GM11168 (cell line): Measurements from ENCODE around the gene ACP7.
"Not testable (repeated sequence)": the region's sequence is repeated elsewhere in the genome, so short reads cannot be mapped to it uniquely, and the experiment has no call there.

Experiments used
- in situ Hi-C: fragments of 300-500 bp; cut with MboI; formaldehyde crosslinking; loops from one replicate; pipeline ENCODE4 v1.12.0; 2022; ENCODE audit warnings: low sequenced_read_pairs; ENCODE audit not compliant: unreplicated experiment

The ACP7 gene

GRCh38 chr19:39128516-39129079, 44.4 kb downstream of the ACP7 start:
- in situ Hi-C loops = no loop called here

GRCh38 chr19:39129116-39129515, 44.9 kb downstream of the ACP7 start:
- in situ Hi-C loops = no loop called here

- in situ Hi-C loops = no loop called here
Observed at GRCh38 chr19:39130337-39131254, 46.4 kb downstream of the ACP7 start.

- in situ Hi-C loops = no loop called here
Observed at GRCh38 chr19:39131255-39131755, 47.1 kb downstream of the ACP7 start.

GRCh38 chr19:39132344-39132969, 48.3 kb downstream of the ACP7 start:
- in situ Hi-C loops = no loop called here

DNA sequence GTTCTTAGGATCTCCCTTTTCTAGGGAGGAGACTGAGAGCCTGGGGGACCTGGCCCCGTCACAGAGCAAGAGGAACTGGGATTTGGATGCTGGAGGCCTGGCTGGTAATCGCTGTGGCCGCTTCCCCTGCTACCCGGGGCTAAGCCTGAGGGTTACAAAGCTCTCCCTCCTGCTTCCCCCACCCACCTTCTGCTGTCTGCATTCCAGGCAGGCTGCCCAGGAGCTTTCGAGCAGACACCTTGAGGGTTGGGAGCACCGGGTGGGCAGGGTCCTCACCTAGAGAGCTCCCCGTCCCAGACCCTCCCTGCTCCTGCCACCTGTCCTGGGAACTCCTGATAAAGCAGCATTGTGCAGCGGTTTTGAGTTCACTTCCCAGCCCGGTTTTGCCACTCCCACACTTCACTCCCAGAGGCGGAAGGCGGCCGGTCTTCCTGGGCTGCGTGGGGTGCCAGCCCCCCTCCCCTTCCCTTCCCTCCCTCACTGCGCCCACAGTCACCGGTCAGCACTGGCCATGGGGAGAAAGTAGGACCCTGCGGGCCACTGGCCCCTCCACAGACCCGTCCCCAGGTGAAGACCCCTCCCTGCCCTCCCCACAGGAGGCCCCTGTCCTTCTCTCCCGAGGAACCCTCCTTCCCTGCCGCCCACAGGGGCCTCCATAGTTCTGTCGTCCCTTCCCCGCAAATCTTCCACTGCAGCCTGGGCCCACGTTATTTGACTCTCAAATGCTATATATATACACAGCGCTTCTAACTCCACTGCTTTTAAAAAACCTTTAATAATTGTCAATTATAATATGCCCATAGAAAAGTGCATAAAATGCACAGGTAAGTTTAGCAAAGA, 49.5 kb downstream of the ACP7 start:
- in situ Hi-C loops = no loop called here

- in situ Hi-C loops = no loop called here
Observed at GRCh38 chr19:39135701-39136100, 51.5 kb downstream of the ACP7 start.

DNA sequence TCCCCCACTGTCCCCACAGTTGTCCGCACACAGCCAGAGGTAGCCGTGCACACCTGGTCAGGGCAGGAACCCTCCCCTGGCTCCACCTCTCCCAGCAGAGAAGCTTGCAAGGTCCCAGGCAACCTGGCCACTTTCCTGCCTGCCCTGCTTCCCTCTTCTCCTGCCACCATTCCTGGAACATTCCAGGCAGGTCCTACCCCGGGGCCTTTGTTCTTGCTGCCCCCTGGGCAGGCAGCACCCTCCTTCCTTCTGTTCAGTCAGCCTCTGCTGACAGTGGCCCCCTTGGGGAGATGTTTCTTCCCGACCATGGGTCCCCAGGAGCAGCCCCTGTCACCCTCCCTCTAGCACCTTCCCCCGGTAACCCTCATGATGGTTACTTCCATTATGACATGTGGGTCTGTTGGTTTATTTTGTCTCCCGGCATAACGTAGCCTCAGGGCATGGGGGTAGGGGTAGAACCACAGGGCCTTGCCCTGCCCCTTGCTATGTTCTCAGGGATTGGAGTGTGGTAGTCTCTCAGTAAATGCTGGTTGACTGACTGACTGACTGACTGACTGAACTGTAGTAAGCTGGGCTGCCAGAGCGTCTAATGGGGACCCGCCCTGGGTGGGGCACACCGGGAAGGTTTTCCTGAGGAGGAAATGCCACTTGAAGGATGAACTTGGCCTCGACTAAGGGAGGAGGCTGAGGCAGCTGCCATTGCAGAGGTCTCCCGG, 52.2 kb downstream of the ACP7 start:
- in situ Hi-C loops = no loop called here

DNA sequence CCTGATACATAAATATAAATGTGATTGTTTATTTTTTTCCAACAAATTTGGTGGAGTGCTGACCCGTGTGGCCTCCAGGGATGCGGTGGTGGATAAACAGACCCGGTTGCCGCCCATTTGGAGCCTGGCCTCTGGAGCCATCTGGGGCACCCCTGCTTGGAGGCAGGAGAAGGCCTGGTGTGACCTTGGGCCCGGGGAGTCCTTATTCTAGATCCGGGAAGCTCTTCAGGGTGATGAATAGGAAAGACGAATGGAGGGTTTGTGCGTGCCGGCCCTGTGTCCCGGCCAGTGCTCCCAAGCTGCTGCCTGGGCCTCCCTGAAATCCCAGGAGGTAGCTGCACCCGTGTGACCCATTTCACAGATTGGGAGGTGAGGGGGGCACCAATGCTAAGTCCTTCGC, 53.0 kb downstream of the ACP7 start:
- in situ Hi-C loops = no loop called here

GRCh38 chr19:39138221-39139211, 54.3 kb downstream of the ACP7 start:
- in situ Hi-C loops = no loop called here

- in situ Hi-C loops = no loop called here
Observed at GRCh38 chr19:39139305-39139874, 55.2 kb downstream of the ACP7 start.

GRCh38 chr19:39139971-39140453, 55.8 kb downstream of the ACP7 start:
- in situ Hi-C loops = no loop called here

DNA sequence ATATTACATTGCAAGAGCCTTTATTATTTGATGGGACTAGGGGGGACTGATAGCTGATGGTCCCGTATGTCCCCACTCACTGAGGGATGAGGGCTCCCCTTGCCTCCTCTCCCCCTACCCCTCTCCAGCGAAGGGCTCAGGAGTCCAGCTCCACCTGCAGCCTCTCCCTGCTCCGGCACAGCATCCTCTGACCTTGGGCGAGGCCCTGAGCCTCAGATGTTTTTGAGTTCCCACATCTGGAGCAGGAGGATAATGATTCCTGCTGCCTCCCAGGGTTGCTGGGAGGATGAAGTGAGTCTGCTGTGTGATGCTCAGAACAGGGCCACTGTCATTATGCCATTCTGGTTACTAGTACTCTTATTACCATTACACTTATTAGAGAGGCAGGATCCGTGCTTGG, 56.4 kb downstream of the ACP7 start:
- in situ Hi-C loops = no loop called here

GRCh38 chr19:39141929-39142328, 57.8 kb downstream of the ACP7 start:
- in situ Hi-C loops = no loop called here

- in situ Hi-C loops = no loop called here
Observed at GRCh38 chr19:39142630-39143029, 58.5 kb downstream of the ACP7 start.

DNA sequence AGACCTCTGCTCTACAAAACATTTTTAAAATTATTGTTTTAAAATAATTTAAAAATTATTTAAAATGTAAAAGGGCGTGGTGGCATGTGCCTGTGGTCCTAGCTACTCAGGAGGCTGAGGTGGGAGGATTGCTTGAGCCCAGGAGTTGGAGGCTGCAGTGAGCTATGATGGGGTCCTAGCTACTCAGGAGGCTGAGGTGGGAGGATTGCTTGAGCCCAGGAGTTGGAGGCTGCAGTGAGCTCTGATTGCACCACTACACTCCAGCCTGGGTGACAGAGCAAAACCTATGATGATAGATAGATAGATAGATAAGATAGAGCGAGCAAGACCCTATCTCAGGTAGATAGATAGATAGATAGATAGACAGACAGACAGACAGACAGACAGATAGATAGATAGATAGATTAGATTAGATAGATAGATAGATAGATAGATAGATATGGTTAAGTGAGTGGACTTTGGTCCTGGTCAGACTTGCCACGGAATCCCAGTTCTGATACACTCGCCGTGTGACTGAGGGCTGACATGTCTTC, 59.7 kb downstream of the ACP7 start:
- in situ Hi-C loops = not testable (repeated sequence)

- in situ Hi-C loops = no loop called here
Observed at GRCh38 chr19:39144290-39145071, 60.3 kb downstream of the ACP7 start.
